GM23248 (cell line): ENCODE data around the gene ANKRD31.

Experiments used
- EZH2 ChIP-seq: fragments of 200-600 bp; sonication (generic); IDR thresholded peaks from 2 replicates; pipeline ENCODE4 v1.6.1; 2018; ENCODE audit warnings: antibody characterized with exemption, mild to moderate bottlenecking; ENCODE audit not compliant: insufficient read depth, poor library complexity, severe bottlenecking
- EZH2phosphoT487 ChIP-seq: fragments of 200-600 bp; sonication (generic); IDR thresholded peaks from 2 replicates; pipeline ENCODE4 v1.6.1; 2018; ENCODE audit warnings: antibody characterized with exemption, moderate library complexity, mild to moderate bottlenecking, low read depth; ENCODE audit not compliant: insufficient read depth

DNA sequence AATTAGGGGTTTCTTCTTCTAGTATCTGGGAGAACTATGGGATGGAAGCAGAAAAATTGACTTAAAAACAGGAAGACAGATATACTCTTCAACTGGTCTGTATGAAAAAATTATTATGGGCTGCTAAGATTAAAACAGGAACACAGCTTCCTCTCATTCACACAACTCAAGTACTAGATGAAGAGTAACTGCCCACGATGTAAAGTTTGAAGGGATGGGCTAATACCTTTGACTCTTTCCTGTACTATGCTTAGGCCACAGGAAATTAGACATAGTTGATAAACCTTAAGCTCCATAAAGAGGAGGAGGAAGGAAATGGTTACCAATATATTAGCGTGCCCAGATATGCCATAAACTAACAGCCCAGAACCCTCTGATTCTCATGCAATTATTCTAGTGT lies 88.6 kb downstream of the ANKRD31 start:
- TF ChIP-seq EZH2, result no peak
- TF ChIP-seq EZH2phosphoT487, result no peak
